ENCODE results near the gene PDCD1. TPM values are rescaled to one million over a fixed set of nuclear protein-coding genes. Genes with fewer than 3 reads are reported as not detected.

The PDCD1 gene
- not detected in 2 replicates for total RNA-seq

DNA sequence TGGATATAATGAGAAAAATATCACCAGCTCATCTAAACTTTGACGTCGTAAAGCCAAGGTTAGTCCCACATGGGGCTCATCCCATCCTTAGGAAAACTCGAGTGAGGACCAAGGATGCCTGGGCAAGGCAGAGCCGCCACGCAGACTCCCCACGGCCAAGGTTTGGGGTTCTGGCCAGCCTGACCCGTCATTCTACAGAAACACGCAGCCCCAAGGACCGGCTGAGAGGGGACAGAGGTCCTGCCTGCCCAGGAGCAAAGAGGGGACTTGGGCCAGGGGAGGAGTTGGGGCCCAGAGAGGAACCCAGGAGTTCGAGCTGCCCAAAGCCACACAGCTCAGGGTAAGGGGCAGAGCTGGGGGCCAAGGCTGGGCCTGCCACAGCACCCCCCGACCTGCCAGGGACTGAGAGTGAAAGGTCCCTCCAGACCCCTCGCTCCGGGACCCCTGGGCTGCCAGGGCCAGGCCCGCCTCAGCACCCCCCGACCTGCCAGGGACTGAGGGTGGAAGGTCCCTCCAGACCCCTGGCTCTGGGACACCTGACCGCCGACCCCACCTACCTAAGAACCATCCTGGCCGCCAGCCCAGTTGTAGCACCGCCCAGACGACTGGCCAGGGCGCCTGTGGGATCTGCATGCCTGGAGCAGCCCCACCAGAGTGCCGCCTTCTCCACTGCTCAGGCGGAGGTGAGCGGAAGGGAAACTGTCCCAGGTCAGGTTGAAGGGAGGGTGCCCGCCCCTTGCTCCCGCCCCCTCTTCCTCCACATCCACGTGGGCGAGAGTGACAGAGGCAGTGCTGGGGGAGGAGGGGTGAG, at the start of gene PDCD1:
TSS of gene PDCD1 (minus strand) at position 689 of the 811 bp plus-strand sequence. CDS start at position 633, 56 bp downstream.

DNA sequence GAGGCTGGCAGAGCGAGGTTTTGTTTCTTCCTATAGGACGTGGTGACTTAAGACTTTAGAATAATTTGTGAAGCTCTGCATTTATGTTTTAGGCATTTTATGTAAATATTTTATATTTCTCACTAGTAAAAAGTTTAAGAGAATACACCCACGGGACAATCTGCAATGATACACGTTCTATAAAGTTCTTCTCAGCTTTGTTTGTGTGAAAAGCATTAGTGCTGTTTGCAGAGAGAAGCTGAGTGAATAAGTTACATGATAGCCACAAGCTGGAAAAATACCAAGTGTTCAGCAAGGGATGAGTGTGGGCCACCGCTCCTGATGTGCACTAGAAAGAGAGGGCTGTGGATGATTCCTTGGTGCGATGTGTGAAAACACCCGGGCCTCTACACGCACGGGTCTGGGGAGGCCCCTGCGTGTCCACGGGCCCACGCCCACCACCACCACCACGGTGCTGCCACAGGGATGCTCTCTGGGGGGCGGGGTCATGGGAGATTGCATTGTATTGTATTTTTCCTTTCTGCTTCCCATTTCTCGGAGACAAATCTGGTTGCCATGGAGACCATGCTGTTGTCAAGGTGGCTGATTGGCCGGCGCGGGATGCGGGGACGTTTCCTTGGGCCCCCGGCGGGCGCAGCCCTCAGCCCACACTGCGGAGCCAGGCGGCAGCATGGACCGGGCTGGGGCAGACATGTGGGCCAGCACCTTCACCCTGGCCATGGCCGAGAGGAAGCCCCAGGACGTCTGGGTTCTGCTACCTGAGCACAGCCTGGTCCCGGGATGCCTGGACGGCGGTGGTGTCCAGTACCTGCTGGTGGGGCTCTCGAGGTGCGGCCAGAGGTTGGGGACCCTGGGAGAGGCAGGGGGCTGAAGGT, 10.6 kb upstream of the PDCD1 start, which contains the start of gene RTP5:
TSS of gene RTP5 (plus strand) at position 643 of the 875 bp plus-strand sequence. CDS start at position 671, 28 bp downstream.

DNA sequence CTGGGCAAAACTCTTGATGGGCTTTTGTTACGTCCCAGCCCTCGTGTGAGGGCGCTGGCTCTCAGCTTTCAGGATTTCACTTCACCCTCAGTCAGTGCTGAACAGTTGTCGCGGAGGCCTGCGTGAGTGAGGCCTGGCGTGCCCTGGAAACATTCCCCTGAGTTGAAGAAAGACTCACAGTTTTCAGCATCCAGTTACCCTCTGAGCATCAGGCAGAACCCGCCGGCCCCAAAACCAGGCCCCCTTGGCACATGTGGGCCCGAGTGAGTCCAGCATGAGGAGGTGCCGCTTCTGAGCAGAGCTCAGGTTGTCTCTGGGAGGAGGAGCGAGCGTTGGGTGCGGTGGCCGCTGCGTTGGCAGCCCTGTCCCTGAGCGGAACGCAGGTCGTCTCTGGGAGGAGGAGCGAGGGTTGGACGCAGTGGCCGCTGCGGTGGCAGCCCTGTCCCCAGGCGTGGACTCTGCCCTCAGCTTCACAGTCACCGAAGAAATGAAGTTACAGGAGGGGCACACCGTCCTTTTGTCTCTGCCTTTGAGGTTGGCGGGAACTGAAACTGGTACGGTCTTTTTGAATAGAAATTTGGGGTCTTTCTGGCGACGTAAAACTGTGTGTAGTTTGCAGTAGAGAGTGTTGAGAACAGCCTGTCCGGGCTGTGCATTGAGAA, 49.8 kb downstream of the PDCD1 start, which contains the start of gene NEU4:
TSS of gene NEU4 (plus strand) at position 473 of the 662 bp plus-strand sequence. CDS start 5,292 bp downstream, outside the sequence.

Other genes with a start within 250 kb of the PDCD1 start
- 48.1 and 53.0 TPM in 2 replicates for gene THAP4, start 221.7 kb downstream of the PDCD1 start, total RNA-seq
- gene ATG4B, start 221.2 kb downstream of the PDCD1 start, total RNA-seq, result 39.6 and 86.1 TPM in 2 replicates
- gene DTYMK, start 172.1 kb downstream of the PDCD1 start, total RNA-seq, result 10.7 and 14.4 TPM in 2 replicates
- 30.1 and 39.6 TPM in 2 replicates for gene ING5, start 156.9 kb downstream of the PDCD1 start, total RNA-seq
- gene D2HGDH, start 124.3 kb downstream of the PDCD1 start, total RNA-seq, result 9.9 and 16.6 TPM in 2 replicates
- 0.36 TPM in 1 of 2 replicates, not detected in the other for gene GAL3ST2, start 82.1 kb downstream of the PDCD1 start, total RNA-seq
- 0.07 TPM in 1 of 2 replicates, not detected in the other for gene NEU4, start 49.7 kb downstream of the PDCD1 start, total RNA-seq
- gene RTP5, start 10.8 kb upstream of the PDCD1 start, total RNA-seq, result not detected in 2 replicates